HG03066 (cell line): Measurements from ENCODE around the gene NCS1.

ENCODE experiments used
- ATAC-seq: cut with Tn5 transposase; IDR thresholded peaks from one replicate; pipeline ENCODE4 v1.9.1; 2021; ENCODE audit warnings: low read depth; ENCODE audit not compliant: unreplicated experiment

Gene NCS1

GRCh38 chr9:130283539-130284248 is 111.5 kb downstream of the NCS1 start:
- no peak for ATAC-seq

GRCh38 chr9:130284249-130284625 is 112.0 kb downstream of the NCS1 start:
- no peak for ATAC-seq

GRCh38 chr9:130284690-130285089 is 112.5 kb downstream of the NCS1 start:
- ATAC-seq, result no peak

- no peak for ATAC-seq
Measured at GRCh38 chr9:130285271-130285670, 113.1 kb downstream of the NCS1 start.

GRCh38 chr9:130286072-130286770 is 114.0 kb downstream of the NCS1 start:
- no peak for ATAC-seq
